ENCODE data around the gene SEPTIN11. TPM values are rescaled to one million over a fixed set of nuclear protein-coding genes. Genes with fewer than 3 reads are reported as not detected.

Gene SEPTIN11
- polyA plus RNA-seq, 3 donors = 3.2 to 14.8 (median 8.8) TPM

DNA sequence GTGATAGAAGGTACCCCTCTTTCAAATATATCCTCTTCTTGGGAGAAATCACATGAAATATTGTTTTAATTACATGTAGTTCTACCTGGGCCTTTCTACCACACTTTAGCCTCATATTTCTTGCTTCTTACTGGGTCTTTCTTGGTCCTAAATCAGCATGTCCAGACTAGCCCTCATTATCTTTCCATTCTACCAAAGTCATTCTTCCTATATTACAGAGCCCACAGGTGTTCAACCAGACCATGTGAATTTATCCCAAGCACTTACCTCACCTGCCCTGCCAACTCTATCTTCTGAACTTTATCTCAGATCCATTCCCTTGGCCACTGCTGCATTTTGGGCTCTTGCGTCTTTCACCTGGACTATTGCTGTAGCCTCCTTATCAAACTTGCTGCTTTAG is 39.8 kb upstream of the SEPTIN11 start:
- WGBS (ENCODE audit: insufficient coverage) = 83% methylated on average over 1 of the region's 1 CpG
- Mint-ChIP-seq H3K9me3 (peaks cover 0 to 13% (median 6%) of the 10 kb centered on the region in 7 donors), H3K27ac (no peak overlapping the region), H3K36me3 (no peaks in the 10 kb centered on the region), H3K4me3 (no peak overlapping the region), H3K4me1 (no peaks in the 10 kb centered on the region), H3K27me3 (ENCODE audit: low read depth in 3 of 3) (peaks cover 0 to 3% (median 0%) of the 10 kb centered on the region in 3 donors)
- H2AFZ ChIP-seq (ENCODE audit: insufficient read depth, low read depth, low read length, poor library complexity, severe bottlenecking) = no peak overlapping the region
- H4K20me1 ChIP-seq (ENCODE audit: insufficient read depth, low read length) = no peaks in the 10 kb centered on the region
- H3K27ac ChIP-seq (ENCODE audit: low read depth in 1 of 2, low read length in 2 of 2) = no peak overlapping the region
- H3K9ac ChIP-seq (ENCODE audit: insufficient read depth, low read length, poor library complexity, severe bottlenecking) = no peak overlapping the region
- H3K4me3 ChIP-seq (replicated peaks in 1 of 3; ENCODE audit: low read depth in 2 of 3, low read length in 3 of 3) = no peak overlapping the region
- H3K27me3 ChIP-seq (ENCODE audit: control insufficient read depth in 2 of 2, insufficient read depth in 2 of 2, low read length in 2 of 2) = no peaks in the 10 kb centered on the region
- H3K79me2 ChIP-seq (ENCODE audit: insufficient read depth, low read length) = no peaks in the 10 kb centered on the region
- no peaks in the 10 kb centered on the region for H3K4me1 ChIP-seq (ENCODE audit: control insufficient read depth in 1 of 2, insufficient read depth in 2 of 2, low read length in 2 of 2)
- TF ChIP-seq, protein P1, sequence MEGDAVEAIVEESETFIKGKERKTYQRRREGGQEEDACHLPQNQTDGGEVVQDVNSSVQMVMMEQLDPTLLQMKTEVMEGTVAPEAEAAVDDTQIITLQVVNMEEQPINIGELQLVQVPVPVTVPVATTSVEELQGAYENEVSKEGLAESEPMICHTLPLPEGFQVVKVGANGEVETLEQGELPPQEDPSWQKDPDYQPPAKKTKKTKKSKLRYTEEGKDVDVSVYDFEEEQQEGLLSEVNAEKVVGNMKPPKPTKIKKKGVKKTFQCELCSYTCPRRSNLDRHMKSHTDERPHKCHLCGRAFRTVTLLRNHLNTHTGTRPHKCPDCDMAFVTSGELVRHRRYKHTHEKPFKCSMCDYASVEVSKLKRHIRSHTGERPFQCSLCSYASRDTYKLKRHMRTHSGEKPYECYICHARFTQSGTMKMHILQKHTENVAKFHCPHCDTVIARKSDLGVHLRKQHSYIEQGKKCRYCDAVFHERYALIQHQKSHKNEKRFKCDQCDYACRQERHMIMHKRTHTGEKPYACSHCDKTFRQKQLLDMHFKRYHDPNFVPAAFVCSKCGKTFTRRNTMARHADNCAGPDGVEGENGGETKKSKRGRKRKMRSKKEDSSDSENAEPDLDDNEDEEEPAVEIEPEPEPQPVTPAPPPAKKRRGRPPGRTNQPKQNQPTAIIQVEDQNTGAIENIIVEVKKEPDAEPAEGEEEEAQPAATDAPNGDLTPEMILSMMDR (IDR thresholded peaks at IDR 0.05) = no peak
- H3K36me3 ChIP-seq (replicated peaks in 1 of 2; ENCODE audit: control insufficient read depth in 1 of 2, insufficient read depth in 2 of 2, low read length in 2 of 2) = no peaks in the 10 kb centered on the region
- intact Hi-C loops (cut with micrococcal nuclease) = no loop called here
- no peak overlapping the region for H3K4me2 ChIP-seq (replicated peaks; ENCODE audit: extremely low read depth, low read length, poor library complexity, severe bottlenecking)
- DNase-seq = no peak
- H3K9me3 ChIP-seq (replicated peaks in 1 of 2; ENCODE audit: control insufficient read depth in 1 of 2, insufficient read depth in 1 of 2, low read length in 2 of 2) = peaks cover 0 to 11% of the 10 kb centered on the region in 2 donors

DNA sequence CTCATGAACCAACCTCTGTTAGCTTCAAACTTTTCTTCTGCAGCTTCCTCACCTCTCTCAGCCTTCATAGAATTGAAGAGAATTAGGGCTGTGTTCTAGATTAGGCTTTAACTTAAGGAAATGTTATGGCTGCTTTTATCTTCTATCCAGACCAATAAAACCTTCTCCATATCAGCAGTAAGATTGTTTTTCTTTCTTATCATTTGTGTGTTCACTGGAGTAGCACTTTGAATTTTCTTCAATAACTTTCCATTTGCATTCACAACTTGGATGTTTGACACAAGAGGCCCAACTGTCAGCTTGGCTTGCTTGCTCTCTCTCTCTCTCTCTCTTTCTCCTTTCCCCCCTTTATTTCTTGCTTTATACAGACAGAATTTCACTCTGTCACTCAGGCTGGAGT is 28.8 kb upstream of the SEPTIN11 start:
- Mint-ChIP-seq H3K27me3 (ENCODE audit: low read depth in 3 of 3) (peaks cover 3 to 6% (median 3%) of the 10 kb centered on the region in 3 donors), H3K4me3 (no peak overlapping the region), H3K4me1 (no peaks in the 10 kb centered on the region), H3K9me3 (peaks cover 0 to 2% (median 0%) of the 10 kb centered on the region in 7 donors), H3K27ac (no peak overlapping the region), H3K36me3 (no peaks in the 10 kb centered on the region)
- Histone ChIP-seq H3K4me2 (replicated peaks; ENCODE audit: extremely low read depth, low read length, poor library complexity, severe bottlenecking) (no peak overlapping the region), H3K4me1 (ENCODE audit: control insufficient read depth in 1 of 2, insufficient read depth in 2 of 2, low read length in 2 of 2) (no peaks in the 10 kb centered on the region), H2AFZ (ENCODE audit: insufficient read depth, low read depth, low read length, poor library complexity, severe bottlenecking) (no peak overlapping the region), H4K20me1 (ENCODE audit: insufficient read depth, low read length) (no peaks in the 10 kb centered on the region), H3K27me3 (ENCODE audit: control insufficient read depth in 2 of 2, insufficient read depth in 2 of 2, low read length in 2 of 2) (no peaks in the 10 kb centered on the region), H3K4me3 (replicated peaks in 1 of 3; ENCODE audit: low read depth in 2 of 3, low read length in 3 of 3) (no peak overlapping the region), H3K36me3 (replicated peaks in 1 of 2; ENCODE audit: control insufficient read depth in 1 of 2, insufficient read depth in 2 of 2, low read length in 2 of 2) (no peaks in the 10 kb centered on the region), H3K9ac (ENCODE audit: insufficient read depth, low read length, poor library complexity, severe bottlenecking) (no peak overlapping the region), H3K27ac (ENCODE audit: low read depth in 1 of 2, low read length in 2 of 2) (no peak overlapping the region), H3K79me2 (ENCODE audit: insufficient read depth, low read length) (no peaks in the 10 kb centered on the region), H3K9me3 (replicated peaks in 1 of 2; ENCODE audit: control insufficient read depth in 1 of 2, insufficient read depth in 1 of 2, low read length in 2 of 2) (no peaks in the 10 kb centered on the region)
- TF ChIP-seq, protein P1 (IDR thresholded peaks at IDR 0.05) = no peak
- intact Hi-C loops (cut with micrococcal nuclease) = no loop called here
- DNase-seq = no peak
